NCI-H526 (cell line): ENCODE data around the gene CUX1.
"Not testable (repeated sequence)": the region's sequence is repeated elsewhere in the genome, so short reads cannot be mapped to it uniquely, and the experiment has no call there.

Source experiments
- DNase-seq, 2 experiments: peaks; one replicate each; lab custom pipeline; 2025; lab: John Stamatoyannopoulos, UW

The CUX1 gene

GRCh38 chr7:102099474-102099873 lies 282.0 kb downstream of the CUX1 start:
- DNase-seq, result no peak

GRCh38 chr7:102101111-102101551 lies 283.7 kb downstream of the CUX1 start:
- no peak for DNase-seq

- DNase-seq, result no peak
These were observed 284.5 kb downstream of the CUX1 start for GRCh38 chr7:102101926-102102325.

GRCh38 chr7:102103027-102103372 lies 285.6 kb downstream of the CUX1 start:
- no peak for DNase-seq

GRCh38 chr7:102104245-102104644 lies 286.8 kb downstream of the CUX1 start:
- no peak for DNase-seq

- no peak for DNase-seq
These were observed 289.2 kb downstream of the CUX1 start for GRCh38 chr7:102106625-102107024.

GRCh38 chr7:102107474-102108104 lies 290.2 kb downstream of the CUX1 start:
- no peak for DNase-seq

GRCh38 chr7:102111061-102112041 lies 293.9 kb downstream of the CUX1 start:
- no peak for DNase-seq

- DNase-seq, result no peak
These were observed 297.8 kb downstream of the CUX1 start for GRCh38 chr7:102115181-102115580.

- DNase-seq, result no peak
These were observed 298.5 kb downstream of the CUX1 start for GRCh38 chr7:102115931-102116330.

- DNase-seq, result no peak
These were observed 300.3 kb downstream of the CUX1 start for GRCh38 chr7:102117743-102118142.

- DNase-seq, result peak; percentile 88 to 91
These were observed 301.8 kb downstream of the CUX1 start for GRCh38 chr7:102119213-102119651.

- DNase-seq, result no peak
These were observed 302.5 kb downstream of the CUX1 start for GRCh38 chr7:102119925-102120324.

- DNase-seq, result no peak
These were observed 303.3 kb downstream of the CUX1 start for GRCh38 chr7:102120666-102121195.

GRCh38 chr7:102122026-102122425 lies 304.6 kb downstream of the CUX1 start:
- no peak for DNase-seq

- DNase-seq, result peak; percentile 65 to 67
These were observed 307.7 kb downstream of the CUX1 start for GRCh38 chr7:102125127-102125596.

GRCh38 chr7:102128303-102128702 lies 310.9 kb downstream of the CUX1 start:
- DNase-seq, result no peak

- peak; percentile 12 to 36 for DNase-seq
These were observed 312.4 kb downstream of the CUX1 start for GRCh38 chr7:102129636-102130370.

- no peak for DNase-seq
These were observed 314.9 kb downstream of the CUX1 start for GRCh38 chr7:102132209-102132752.

- DNase-seq, result no peak
These were observed 321.2 kb downstream of the CUX1 start for GRCh38 chr7:102138676-102139075.

- DNase-seq, result no peak
These were observed 323.5 kb downstream of the CUX1 start for GRCh38 chr7:102140952-102141370.

- DNase-seq, result not testable (repeated sequence)
These were observed 325.0 kb downstream of the CUX1 start for GRCh38 chr7:102142433-102142832.
